Stimulated activated CD4-positive, alpha-beta T cell treated with anti-CD3 and anti-CD28 coated beads, Interleukin-4, amount 100 ng/mL, for 4 hours (primary cell): ENCODE data around the gene NUP210L.
A peak's percentile ranks its signal among the peaks of the same experiment; 100 is the strongest.
"Not testable (repeated sequence)": the region's sequence is repeated elsewhere in the genome, so short reads cannot be mapped to it uniquely, and the experiment has no call there.

Source experiments
- DNase-seq, 2 experiments: peaks; one replicate each; pipeline ENCODE4 v3.0.0-alpha.2; 2020

The NUP210L gene

GRCh38 chr1:153990468-153991150 is 164.3 kb downstream of the NUP210L start, which contains the start of gene RPS27:
TSS of gene RPS27 (plus strand) at chr1:153990762. CDS start at chr1:153990797, 35 bp downstream.
- peak; percentile 68 to 92 for DNase-seq

GRCh38 chr1:153987621-153988020 is 167.3 kb downstream of the NUP210L start:
- no peak for DNase-seq

GRCh38 chr1:153985941-153986761 is 168.7 kb downstream of the NUP210L start, which contains the start of gene RAB13:
TSS of gene RAB13 (minus strand) at chr1:153986339. CDS start at chr1:153986236, 103 bp downstream.
- DNase-seq, result no peak

GRCh38 chr1:153985341-153985912 is 169.4 kb downstream of the NUP210L start:
- DNase-seq, result peak; percentile 48 to 63

GRCh38 chr1:153984123-153984894 is 170.6 kb downstream of the NUP210L start:
- DNase-seq, result no peak

- DNase-seq, result not testable (repeated sequence)
Observed at GRCh38 chr1:153981735-153982134, 173.1 kb downstream of the NUP210L start.

GRCh38 chr1:153979091-153979490 is 175.8 kb downstream of the NUP210L start:
- DNase-seq, result not testable (repeated sequence)

- no peak for DNase-seq
Observed at GRCh38 chr1:153978274-153978909, 176.5 kb downstream of the NUP210L start.

GRCh38 chr1:153977250-153978240 is 177.3 kb downstream of the NUP210L start, which contains the start of gene JTB:
TSS of gene JTB (minus strand) at chr1:153977674. CDS start at chr1:153977252, 422 bp downstream.
- peak; percentile 84 for DNase-seq

- DNase-seq, result no peak
Observed at GRCh38 chr1:153976819-153977249, 178.0 kb downstream of the NUP210L start.

- no peak for DNase-seq
Observed at GRCh38 chr1:153973525-153973924, 181.3 kb downstream of the NUP210L start.

GRCh38 chr1:153973071-153973470 is 181.8 kb downstream of the NUP210L start:
- DNase-seq, result no peak

- DNase-seq, result no peak
Observed at GRCh38 chr1:153970346-153970745, 184.5 kb downstream of the NUP210L start.

GRCh38 chr1:153968972-153969371 is 185.9 kb downstream of the NUP210L start:
- no peak for DNase-seq

GRCh38 chr1:153968408-153968807 is 186.5 kb downstream of the NUP210L start:
- DNase-seq, result no peak

GRCh38 chr1:153968000-153968363 is 186.9 kb downstream of the NUP210L start:
- no peak for DNase-seq

GRCh38 chr1:153967107-153967999 is 187.5 kb downstream of the NUP210L start, which contains the start of gene CREB3L4:
TSS of gene CREB3L4 (plus strand) at chr1:153967902. CDS start at chr1:153968526, 624 bp downstream.
- peak; percentile 67 to 79 for DNase-seq

GRCh38 chr1:153963850-153964331 is 191.0 kb downstream of the NUP210L start:
- DNase-seq, result no peak
